HepG2 (cell line): ENCODE results near the gene CLEC10A. TPM values are rescaled to one million over a fixed set of nuclear protein-coding genes. Genes with fewer than 3 reads are reported as not detected.

ENCODE experiments used
- ATAC-seq: fragments of 200-7000 bp; cut with Tn5 transposase; 3 replicates; pipeline ENCODE4 v1.9.1; 2020; ENCODE audit warnings: mild to moderate bottlenecking, moderate library complexity
- BruUV-seq: library from RNA; stranded (reverse); fragments of 400-500 nt; replicated peaks from 2 replicates; lab custom pipeline; 2021; lab: Mats Ljungman, UMichigan
- CTCF ChIA-PET: fragments of 300-600 bp; formaldehyde crosslinking; extraction: SDS; loops from one replicate; lab custom pipeline; 2021; ENCODE audit warnings: low total read pairs, inconsistent platforms, low intra/inter-chr PET ratio; lab: Yijun Ruan, JAX
- POLR2A ChIA-PET: fragments of 350-600 bp; sonication (Branson Sonifier 250); formaldehyde crosslinking; loops from one replicate; lab custom pipeline; 2020; ENCODE audit warnings: antibody characterized with exemption, inconsistent platforms; lab: Yijun Ruan, JAX
- DNase-seq: peaks from one replicate; pipeline ENCODE4 v3.0.0-alpha.2; 2015; ENCODE audit warnings: low spot score
- FAIRE-seq: peaks from 3 replicates; lab custom pipeline; 2011; peaks lifted over from hg19 to GRCh38; lab: Jason Lieb, UNC
- H2AFZ ChIP-seq: one replicate; pipeline ENCODE4 v1.6.1; 2011; ENCODE audit warnings: low read length, inconsistent platforms
- H3K27ac ChIP-seq: fragments of 300-600 bp; 3 replicates; pipeline ENCODE4 v1.8.0; 2011; ENCODE audit warnings: mixed run types, mild to moderate bottlenecking, mixed read lengths, low read length, inconsistent platforms; ENCODE audit not compliant: insufficient read depth; ENCODE audit errors: extremely low read length
- H3K27me3 ChIP-seq, 2 experiments: fragments of 200-600 bp in 1 of 2; 2 replicates in 1 of 2; 3 replicates in 1 of 2; pipeline versions ENCODE4 v1.6.0 to v1.8.0; 2011; ENCODE audit warnings: low read length in 2 of 2, mild to moderate bottlenecking in 2 of 2, moderate library complexity in 2 of 2, inconsistent platforms in 1 of 2; ENCODE audit not compliant: insufficient read depth in 2 of 2, control insufficient read depth in 1 of 2
- H3K36me3 ChIP-seq, 2 experiments: fragments of 200-600 bp in 1 of 2; replicated peaks in 1 of 2; 2 replicates in 1 of 2; 3 replicates in 1 of 2; pipeline versions ENCODE4 v1.5.1 to v1.8.0; 2011; ENCODE audit warnings: low read length in 2 of 2, inconsistent platforms in 1 of 2; ENCODE audit not compliant: insufficient read depth in 2 of 2, control insufficient read depth in 1 of 2
- H3K4me1 ChIP-seq: 2 replicates; pipeline ENCODE4 v1.5.1; 2012; ENCODE audit warnings: low read length, inconsistent platforms; ENCODE audit not compliant: insufficient read depth
- H3K4me2 ChIP-seq: 2 replicates; pipeline ENCODE4 v1.6.0; 2011; ENCODE audit warnings: low read depth, low read length, inconsistent platforms
- H3K4me3 ChIP-seq, 3 experiments: fragments of 200-600 bp in 1 of 3; sonication (generic), shearing (Covaris generic) in 1 of 3; replicated peaks in 1 of 3; 2 replicates each; pipeline ENCODE4 v1.5.1; 2011 to 2016; ENCODE audit warnings: low read length in 3 of 3, inconsistent platforms in 2 of 3, low read depth in 2 of 3, mild to moderate bottlenecking in 2 of 3, control low read depth in 1 of 3, mixed read lengths in 1 of 3; ENCODE audit not compliant: insufficient read depth in 1 of 3
- H3K79me2 ChIP-seq: one replicate; pipeline ENCODE4 v1.6.1; 2011; ENCODE audit warnings: low read length, inconsistent platforms; ENCODE audit not compliant: insufficient read depth
- H3K9ac ChIP-seq: 2 replicates; pipeline ENCODE4 v1.6.0; 2011; ENCODE audit warnings: mild to moderate bottlenecking, low read depth, low read length, inconsistent platforms; ENCODE audit not compliant: insufficient read depth
- H3K9me3 ChIP-seq: 2 replicates; pipeline ENCODE4 v1.5.1; 2012; ENCODE audit warnings: mild to moderate bottlenecking, low read length
- H4K20me1 ChIP-seq: 2 replicates; pipeline ENCODE4 v1.6.0; 2011; ENCODE audit warnings: inconsistent platforms, mild to moderate bottlenecking, low read length, moderate library complexity; ENCODE audit not compliant: insufficient read depth
- CEBPB ChIP-seq: IDR thresholded peaks from 2 replicates; pipeline ENCODE4 v1.6.1; 2011; ENCODE audit warnings: low read depth, low read length, improper control_type of control experiment, borderline replicate concordance
- KDM1A ChIP-seq: IDR thresholded peaks from 2 replicates; pipeline ENCODE4 v1.6.1; 2016; ENCODE audit warnings: missing compliant biosample characterization
- NR2F2 ChIP-seq: IDR thresholded peaks from 2 replicates; pipeline ENCODE4 v1.6.1; 2012; ENCODE audit warnings: low read depth, inconsistent platforms, borderline replicate concordance
- NR2F6 ChIP-seq, 2 experiments: IDR thresholded peaks; 2 replicates each; pipeline ENCODE4 v1.6.1; 2016; ENCODE audit warnings: antibody characterized with exemption in 1 of 2, mild to moderate bottlenecking in 1 of 2
- PAX8 ChIP-seq: sonication (generic); formaldehyde crosslinking; IDR thresholded peaks from 2 replicates; pipeline ENCODE4 v1.8.0; 2022; ENCODE audit warnings: mild to moderate bottlenecking, missing genetic modification reagents, borderline replicate concordance
- RFXAP ChIP-seq: sonication (generic); formaldehyde crosslinking; IDR thresholded peaks from 2 replicates; pipeline ENCODE4 v1.4.0; 2020; ENCODE audit warnings: missing genetic modification reagents, borderline replicate concordance
- RXRA ChIP-seq: sonication (generic); formaldehyde crosslinking; IDR thresholded peaks from 2 replicates; pipeline ENCODE4 v1.5.1; 2020; ENCODE audit warnings: missing genetic modification reagents
- ZNF292 ChIP-seq: sonication (generic); formaldehyde crosslinking; IDR thresholded peaks from 2 replicates; pipeline ENCODE4 v1.8.1; 2022; ENCODE audit warnings: mild to moderate bottlenecking, low read depth, missing genetic modification reagents, borderline replicate concordance
- ZNF407 ChIP-seq: sonication (generic); formaldehyde crosslinking; IDR thresholded peaks from one replicate; pipeline ENCODE4 v1.5.1; 2020; ENCODE audit warnings: mild to moderate bottlenecking, missing genetic modification reagents; ENCODE audit errors: not compliant biosample characterization
- ZNF713 ChIP-seq: sonication (generic); formaldehyde crosslinking; IDR thresholded peaks from 2 replicates; pipeline ENCODE4 v1.4.0; 2020; ENCODE audit warnings: mild to moderate bottlenecking, missing genetic modification reagents
- WGBS: methylation state at CpG from one replicate; pipeline ENCODE4 v1.1.6; 2017; ENCODE audit warnings: low lambda C conversion rate; 5-methylcytosine and 5-hydroxymethylcytosine counted together
- in situ Hi-C: cut with HindIII; loops from 2 replicates; pipeline ENCODE4 v1.10.0; 2017; ENCODE audit warnings: low pct_unique_long_range_greater_than_20kb; ENCODE audit not compliant: extremely low pct_ligation_motif_present
- intact Hi-C: fragments of 100-400 bp; cut with micrococcal nuclease; formaldehyde crosslinking; loops from one replicate; pipeline ENCODE4 v1.10.0; 2022; ENCODE audit not compliant: unreplicated experiment
- polyA plus RNA-seq, 8 experiments: library from polyadenylated mRNA; depleted of rRNA in 3 of 8; stranded (reverse) in 7 of 8; unstranded in 1 of 8; fragments of >200 nt; fragmentation: Illumina TruSeq in 4 of 8; extraction: Trizol in 4 of 8; gene quantifications; 2 replicates each; pipeline versions ENCODE4 v1.2.1 to v1.2.3, GENCODE V29; 2011 to 2016; ENCODE audit warnings: low read depth in 4 of 8, missing spikeins in 1 of 8, mixed read lengths in 1 of 8; ENCODE audit not compliant: insufficient read depth in 1 of 8
- total RNA-seq, 5 experiments: library from RNA; depleted of rRNA; stranded (reverse); fragments of >200 nt; fragmentation: Illumina TruSeq; extraction: Trizol; gene quantifications; 2 replicates each; pipeline ENCODE4 v1.2.3, GENCODE V29; 2016; ENCODE audit warnings: low read depth in 1 of 5
- TF ChIP-seq, protein P1 (sequence below): sonication (generic); formaldehyde crosslinking; IDR thresholded peaks from 2 replicates; pipeline ENCODE4 v1.8.1; 2023; ENCODE audit warnings: missing genetic modification reagents, mild to moderate bottlenecking, borderline replicate concordance

CLEC10A gene
- total and polyA plus RNA-seq, 2 of the 13 experiments (the other 11 are each of a cell fraction or from before 2014, with no cell fraction given) = 0.33 TPM; not detected in 1

DNA sequence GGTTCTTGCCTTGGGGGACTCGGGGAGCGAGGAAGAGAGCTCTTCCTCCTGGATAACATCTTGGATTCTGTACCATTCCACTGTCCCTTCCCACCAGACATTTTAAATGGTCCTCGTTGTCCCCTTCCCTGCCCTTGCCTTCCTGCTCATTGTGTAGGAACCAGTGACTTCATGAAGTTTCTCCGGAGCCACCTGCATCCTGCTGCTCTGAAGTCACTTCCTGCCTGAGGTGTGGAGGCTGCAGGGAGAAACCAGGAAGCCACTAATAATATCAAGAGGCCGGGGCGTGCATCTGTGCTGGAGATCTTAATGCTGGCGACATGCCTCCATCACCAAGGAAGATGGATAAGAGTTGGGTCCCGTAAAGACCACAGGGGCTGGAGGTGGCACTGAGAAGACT, 50.4 kb downstream of the CLEC10A start:
- CTCF ChIA-PET = no interaction called here
- FAIRE-seq = no peak
- 78% methylated on average over 8 of the region's 8 CpGs for WGBS
- no peak overlapping the region for H3K4me3 ChIP-seq
- ATAC-seq = no peak
- no peaks in the 10 kb centered on the region for H4K20me1 ChIP-seq
- no TSS peak for BruUV-seq
- no peak overlapping the region for H3K9ac ChIP-seq
- no peaks in the 10 kb centered on the region for H3K36me3 ChIP-seq
- H3K4me2 ChIP-seq = no peak overlapping the region
- H3K9me3 ChIP-seq = no peaks in the 10 kb centered on the region
- intact Hi-C loops (loop anchor here (10.0 kb wide), 1 partner anchor 185 kb away; no protein-coding TSS in a partner anchor), in situ Hi-C loops (no loop called here)
- no peak overlapping the region for H3K27ac ChIP-seq
- no peaks in the 10 kb centered on the region for H3K79me2 ChIP-seq
- H3K27me3 ChIP-seq = peaks cover 1 to 24% of the 10 kb centered on the region in 2 experiments; a peak in 3 of 5 replicates
- peaks cover 29% of the 10 kb centered on the region for H3K4me1 ChIP-seq
- TF ChIP-seq CEBPB (no peak), NR2F2 (no peak), NR2F6 (IDR thresholded peaks at IDR 0.05) (no peak), NR2F6 (CRISPR knock-in tag; IDR thresholded peaks at IDR 0.05) (no peak), ZNF713 (CRISPR knock-in tag) (no peak), ZNF292 (CRISPR knock-in tag) (no peak), RFXAP (CRISPR knock-in tag) (no peak), PAX8 (CRISPR knock-in tag) (no peak), RXRA (no peak), KDM1A (CRISPR knock-in tag) (no peak), ZNF407 (CRISPR knock-in tag) (no peak)
- TF ChIP-seq, protein P1, sequence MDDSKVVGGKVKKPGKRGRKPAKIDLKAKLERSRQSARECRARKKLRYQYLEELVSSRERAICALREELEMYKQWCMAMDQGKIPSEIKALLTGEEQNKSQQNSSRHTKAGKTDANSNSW (CRISPR knock-in tag) = no peak
- TF ChIP-seq, all 625 proteins: peak for 0
- H2AFZ ChIP-seq = no peak overlapping the region
- DNase-seq = no peak
- POLR2A ChIA-PET = no interaction called here
